DND-41 (cell line): ENCODE data around the gene EML1.

Experiments
- ATAC-seq: fragments of 200-7000 bp; cut with Tn5 transposase; 3 replicates; pipeline ENCODE4 v1.9.1; 2021; ENCODE audit warnings: low read depth; ENCODE audit not compliant: insufficient read depth
- DNase-seq: peaks from one replicate; pipeline ENCODE4 v3.0.0-alpha.2; 2020
- H2AFZ ChIP-seq: 2 replicates; pipeline ENCODE4 v1.6.0; 2012; ENCODE audit warnings: low read depth, low read length
- H3K27ac ChIP-seq: 2 replicates; pipeline ENCODE4 v1.5.1; 2012; ENCODE audit warnings: low read length, inconsistent platforms
- H3K27me3 ChIP-seq: fragments of 200-600 bp; sonication (generic); 2 replicates; pipeline ENCODE4 v1.6.0; 2012; ENCODE audit warnings: low read length, mild to moderate bottlenecking, inconsistent platforms; ENCODE audit not compliant: insufficient read depth, poor library complexity
- H3K36me3 ChIP-seq: 2 replicates; pipeline ENCODE4 v1.5.1; 2012; ENCODE audit warnings: low read length, inconsistent platforms; ENCODE audit not compliant: insufficient read depth
- H3K4me1 ChIP-seq: 2 replicates; pipeline ENCODE4 v1.5.1; 2012; ENCODE audit warnings: mild to moderate bottlenecking, low read length; ENCODE audit not compliant: insufficient read depth
- H3K4me2 ChIP-seq: 2 replicates; pipeline ENCODE4 v1.6.0; 2012; ENCODE audit warnings: mild to moderate bottlenecking, moderate library complexity, low read length, inconsistent platforms; ENCODE audit not compliant: insufficient read depth
- H3K4me3 ChIP-seq, 2 experiments: fragments of 200-600 bp in 1 of 2; shearing (Covaris generic) in 1 of 2; 2 replicates each; pipeline ENCODE4 v1.5.1; 2012 to 2016; ENCODE audit warnings: inconsistent platforms in 2 of 2, low read length in 2 of 2, mild to moderate bottlenecking in 2 of 2, low read depth in 1 of 2, moderate library complexity in 1 of 2
- H3K79me2 ChIP-seq: 2 replicates; pipeline ENCODE4 v1.6.0; 2012; ENCODE audit warnings: low read length, inconsistent platforms; ENCODE audit not compliant: insufficient read depth
- H3K9ac ChIP-seq: 2 replicates; pipeline ENCODE4 v1.6.0; 2012; ENCODE audit warnings: low read depth, mild to moderate bottlenecking, inconsistent platforms, low read length, moderate library complexity
- H3K9me3 ChIP-seq: 2 replicates; pipeline ENCODE4 v1.5.1; 2012; ENCODE audit warnings: low read length, moderate library complexity, mild to moderate bottlenecking, inconsistent platforms; ENCODE audit not compliant: insufficient read depth, severe bottlenecking
- H4K20me1 ChIP-seq: 2 replicates; pipeline ENCODE4 v1.6.0; 2012; ENCODE audit warnings: low read length; ENCODE audit not compliant: insufficient read depth
- CTCF ChIP-seq: IDR thresholded peaks from 2 replicates; pipeline ENCODE4 v1.5.1; 2012; ENCODE audit warnings: borderline replicate concordance, low read length, moderate library complexity, mild to moderate bottlenecking; ENCODE audit not compliant: poor library complexity, severe bottlenecking; ENCODE audit errors: extremely low read depth
- EZH2 ChIP-seq: IDR thresholded peaks from 3 replicates; pipeline ENCODE4 v1.6.1; 2012; ENCODE audit warnings: borderline replicate concordance, low read depth, mild to moderate bottlenecking, moderate library complexity, low read length, inconsistent platforms; ENCODE audit not compliant: severe bottlenecking

Gene EML1

GRCh38 chr14:99871771-99872170 is 78.6 kb downstream of the EML1 start:
- no peak for DNase-seq
- no peaks in the 10 kb centered on the region for H3K4me1 ChIP-seq
- peaks cover 45% of the 10 kb centered on the region for H3K27me3 ChIP-seq
- H3K27ac ChIP-seq: no peak overlapping the region
- no peaks in the 10 kb centered on the region for H3K79me2 ChIP-seq
- H2AFZ ChIP-seq: no peak overlapping the region
- no peaks in the 10 kb centered on the region for H3K9me3 ChIP-seq
- H3K4me3 ChIP-seq: no peak overlapping the region
- H3K36me3 ChIP-seq: no peaks in the 10 kb centered on the region
- ATAC-seq: no peak
- H4K20me1 ChIP-seq: no peaks in the 10 kb centered on the region
- no peak overlapping the region for H3K9ac ChIP-seq
- no peak for TF ChIP-seq EZH2
- no peak for TF ChIP-seq CTCF
- H3K4me2 ChIP-seq: no peak overlapping the region

GRCh38 chr14:99872786-99873440 is 79.7 kb downstream of the EML1 start:
- no peak for DNase-seq
- no peak overlapping the region for H3K9ac ChIP-seq

GRCh38 chr14:99873653-99874052 is 80.4 kb downstream of the EML1 start:
- H3K9ac ChIP-seq: no peak overlapping the region
- no peaks in the 10 kb centered on the region for H4K20me1 ChIP-seq
- ATAC-seq: no peak
- H3K9me3 ChIP-seq: no peaks in the 10 kb centered on the region
- H3K4me3 ChIP-seq: no peak overlapping the region
- no peak overlapping the region for H2AFZ ChIP-seq
- H3K27ac ChIP-seq: no peak overlapping the region
- H3K4me1 ChIP-seq: no peaks in the 10 kb centered on the region
- H3K36me3 ChIP-seq: no peaks in the 10 kb centered on the region
- no peak for TF ChIP-seq CTCF
- TF ChIP-seq EZH2: no peak
- H3K79me2 ChIP-seq: no peaks in the 10 kb centered on the region
- DNase-seq: no peak
- peaks cover 52% of the 10 kb centered on the region for H3K27me3 ChIP-seq
- no peak overlapping the region for H3K4me2 ChIP-seq

More at GRCh38 chr14:99872786-99873440, 79.7 kb downstream of the EML1 start:
- Histone ChIP-seq H3K27ac (no peak overlapping the region), H4K20me1 (no peaks in the 10 kb centered on the region), H3K9me3 (no peaks in the 10 kb centered on the region), H3K4me2 (no peak overlapping the region), H3K4me1 (no peaks in the 10 kb centered on the region), H3K79me2 (no peaks in the 10 kb centered on the region), H3K27me3 (peaks cover 50% of the 10 kb centered on the region), H3K4me3 (no peak overlapping the region), H3K36me3 (no peaks in the 10 kb centered on the region), H2AFZ (no peak overlapping the region)
- TF ChIP-seq CTCF (no peak), EZH2 (no peak)
- ATAC-seq: no peak

- H3K9me3 ChIP-seq: no peaks in the 10 kb centered on the region
- no peak overlapping the region for H3K4me3 ChIP-seq
- peaks cover 55% of the 10 kb centered on the region for H3K27me3 ChIP-seq
- H3K27ac ChIP-seq: no peak overlapping the region
- no peaks in the 10 kb centered on the region for H3K4me1 ChIP-seq
- no peaks in the 10 kb centered on the region for H3K36me3 ChIP-seq
- no peak overlapping the region for H3K9ac ChIP-seq
- no peak for ATAC-seq
- no peak for DNase-seq
- no peak for TF ChIP-seq CTCF
- H4K20me1 ChIP-seq: no peaks in the 10 kb centered on the region
- H2AFZ ChIP-seq: no peak overlapping the region
- H3K79me2 ChIP-seq: no peaks in the 10 kb centered on the region
- no peak overlapping the region for H3K4me2 ChIP-seq
Observed at GRCh38 chr14:99874306-99874705, 81.1 kb downstream of the EML1 start.
